GM23338 (cell line): ENCODE data around the gene CD226.

Experiments
- EZH2 ChIP-seq: fragments of 200-600 bp; sonication (generic); IDR thresholded peaks from one replicate; pipeline ENCODE4 v1.8.0; 2017; ENCODE audit warnings: antibody characterized with exemption, mild to moderate bottlenecking, low read depth; ENCODE audit not compliant: unreplicated experiment
- EZH2phosphoT487 ChIP-seq: fragments of 200-600 bp; sonication (generic); IDR thresholded peaks from one replicate; pipeline ENCODE4 v1.8.1; 2018; ENCODE audit warnings: antibody characterized with exemption; ENCODE audit not compliant: unreplicated experiment
- POLR2AphosphoS5 ChIP-seq: IDR thresholded peaks from 2 replicates; pipeline ENCODE4 v1.6.1; 2016; ENCODE audit warnings: antibody characterized with exemption, low read depth

- no peak for TF ChIP-seq POLR2AphosphoS5
- no peak for TF ChIP-seq EZH2phosphoT487
- TF ChIP-seq EZH2 = no peak
Measured at GRCh38 chr18:69908838-69909237, 38.8 kb downstream of the CD226 start.
